Colonic mucosa (tissue), 4 donors: ENCODE results near the gene FMC1. TPM values are rescaled to one million over a fixed set of nuclear protein-coding genes. Genes with fewer than 3 reads are reported as not detected.
"Not testable (repeated sequence)": the region's sequence is repeated elsewhere in the genome, so short reads cannot be mapped to it uniquely, and the experiment has no call there.

Experiments
- DNase-seq: peaks from one replicate; pipeline ENCODE4 v3.0.0-alpha.2; 2020
- H3K27ac ChIP-seq: fragments of 200-600 bp; one replicate; pipeline ENCODE4 v1.8.0; 2021
- H3K27me3 ChIP-seq: fragments of 200-600 bp; one replicate; pipeline ENCODE4 v1.8.0; 2021
- H3K36me3 ChIP-seq: fragments of 200-600 bp; one replicate; pipeline ENCODE4 v1.8.0; 2021
- H3K4me1 ChIP-seq: fragments of 200-600 bp; one replicate; pipeline ENCODE4 v1.8.0; 2021; ENCODE audit warnings: mild to moderate bottlenecking
- H3K4me3 ChIP-seq: fragments of 200-600 bp; one replicate; pipeline ENCODE4 v1.8.0; 2021
- H3K9ac ChIP-seq, 2 donors: one replicate each; pipeline ENCODE4 v1.7.0; 2013; ENCODE audit warnings: control low read depth in 2 of 2, low read depth in 2 of 2, low read length in 2 of 2
- H3K9me3 ChIP-seq: fragments of 200-600 bp; one replicate; pipeline ENCODE4 v1.8.0; 2021
- intact Hi-C: fragments of 100-400 bp; cut with DNase I; formaldehyde crosslinking; loops from one replicate; pipeline ENCODE4 v1.14.1; 2022
- total RNA-seq, 2 donors: library from RNA; stranded (reverse); fragmentation: NEBNext Ultra II Directional in 1 of 2; extraction: Animal tissue kit (Norgen Biotek cat#: 25700) in 1 of 2; gene quantifications; one replicate each; pipeline ENCODE4 v1.2.1, GENCODE V29; 2021
- TF ChIP-seq, protein P1 (sequence below): fragments of 200-600 bp; IDR thresholded peaks from one replicate; pipeline ENCODE4 v1.8.0; 2022; ENCODE audit warnings: antibody characterized with exemption, mild to moderate bottlenecking
- donor health status: healthy.
- donor health status: DM: no; HTN: no; CAD: no.
- donor health status: DM: no; HTN: no; CAD: no.

The FMC1 gene
- total RNA-seq, 2 donors from 2014 or later = 21.6 to 23.0 TPM

DNA sequence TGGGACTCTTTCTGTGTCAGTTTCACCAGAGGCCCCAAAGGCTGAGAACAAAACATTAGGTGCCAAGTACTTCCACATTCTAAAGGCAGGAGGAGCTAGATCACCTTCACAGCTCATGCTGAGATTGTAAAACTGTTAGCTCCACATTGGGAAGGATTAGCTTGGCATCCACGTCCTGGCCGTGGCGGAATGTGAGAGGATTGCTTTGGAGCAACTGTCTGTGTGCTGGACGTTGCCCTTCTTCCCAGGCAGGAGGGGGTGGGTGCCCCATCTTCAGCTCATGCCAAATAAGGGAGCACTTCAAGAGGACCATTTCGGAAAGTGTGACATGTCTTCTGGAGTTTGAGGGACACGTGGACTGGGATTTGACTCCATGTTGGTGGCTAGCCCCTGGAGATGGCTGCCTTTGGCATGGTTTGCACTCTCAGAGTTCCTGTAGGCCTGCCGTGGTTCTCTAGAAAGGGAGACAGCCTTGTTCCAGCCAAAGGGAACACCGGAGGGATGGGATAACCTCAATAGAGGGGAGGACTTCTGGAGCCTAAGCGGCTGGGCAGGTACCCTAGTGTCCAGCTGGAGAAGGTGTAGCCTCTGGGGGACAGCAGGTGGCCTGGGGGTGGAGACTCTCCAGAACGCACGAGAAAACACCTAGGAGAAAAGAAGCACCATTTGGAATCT is 19.9 kb upstream of the FMC1 start:
- intact Hi-C loops = no loop called here
- TF ChIP-seq, protein P1, sequence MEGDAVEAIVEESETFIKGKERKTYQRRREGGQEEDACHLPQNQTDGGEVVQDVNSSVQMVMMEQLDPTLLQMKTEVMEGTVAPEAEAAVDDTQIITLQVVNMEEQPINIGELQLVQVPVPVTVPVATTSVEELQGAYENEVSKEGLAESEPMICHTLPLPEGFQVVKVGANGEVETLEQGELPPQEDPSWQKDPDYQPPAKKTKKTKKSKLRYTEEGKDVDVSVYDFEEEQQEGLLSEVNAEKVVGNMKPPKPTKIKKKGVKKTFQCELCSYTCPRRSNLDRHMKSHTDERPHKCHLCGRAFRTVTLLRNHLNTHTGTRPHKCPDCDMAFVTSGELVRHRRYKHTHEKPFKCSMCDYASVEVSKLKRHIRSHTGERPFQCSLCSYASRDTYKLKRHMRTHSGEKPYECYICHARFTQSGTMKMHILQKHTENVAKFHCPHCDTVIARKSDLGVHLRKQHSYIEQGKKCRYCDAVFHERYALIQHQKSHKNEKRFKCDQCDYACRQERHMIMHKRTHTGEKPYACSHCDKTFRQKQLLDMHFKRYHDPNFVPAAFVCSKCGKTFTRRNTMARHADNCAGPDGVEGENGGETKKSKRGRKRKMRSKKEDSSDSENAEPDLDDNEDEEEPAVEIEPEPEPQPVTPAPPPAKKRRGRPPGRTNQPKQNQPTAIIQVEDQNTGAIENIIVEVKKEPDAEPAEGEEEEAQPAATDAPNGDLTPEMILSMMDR = peak; percentile 21
- no peaks in the 10 kb centered on the region for H3K9me3 ChIP-seq
- no peak overlapping the region for H3K4me3 ChIP-seq
- no peak overlapping the region for H3K27ac ChIP-seq
- DNase-seq = no peak
- H3K27me3 ChIP-seq = no peaks in the 10 kb centered on the region
- H3K36me3 ChIP-seq = no peaks in the 10 kb centered on the region
- H3K4me1 ChIP-seq = no peaks in the 10 kb centered on the region
- no peak overlapping the region for H3K9ac ChIP-seq

DNA sequence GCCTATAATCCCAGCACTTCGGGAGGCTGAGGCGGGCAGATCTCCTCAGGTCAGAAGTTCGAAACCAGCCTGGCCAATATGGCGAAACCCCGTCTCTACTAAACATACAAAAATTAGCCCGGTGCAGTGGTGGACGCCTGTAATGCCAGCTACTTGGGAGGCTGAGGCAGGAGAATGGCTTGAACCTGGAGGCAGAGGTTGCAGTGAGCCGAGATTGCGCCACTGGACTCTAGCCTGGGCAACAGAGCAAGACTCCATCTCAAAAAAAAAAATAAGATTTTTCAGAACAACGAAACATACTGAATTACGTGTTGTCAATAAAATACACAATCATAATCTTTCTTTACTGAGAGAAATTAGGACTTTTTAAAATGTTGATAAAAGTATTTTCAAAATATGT is 16.4 kb upstream of the FMC1 start:
- H3K27ac ChIP-seq, DNase-seq, intact Hi-C loops, H3K9me3 ChIP-seq, H3K4me1 ChIP-seq, H3K36me3 ChIP-seq, H3K27me3 ChIP-seq, H3K4me3 ChIP-seq, H3K9ac ChIP-seq: not testable (repeated sequence)

DNA sequence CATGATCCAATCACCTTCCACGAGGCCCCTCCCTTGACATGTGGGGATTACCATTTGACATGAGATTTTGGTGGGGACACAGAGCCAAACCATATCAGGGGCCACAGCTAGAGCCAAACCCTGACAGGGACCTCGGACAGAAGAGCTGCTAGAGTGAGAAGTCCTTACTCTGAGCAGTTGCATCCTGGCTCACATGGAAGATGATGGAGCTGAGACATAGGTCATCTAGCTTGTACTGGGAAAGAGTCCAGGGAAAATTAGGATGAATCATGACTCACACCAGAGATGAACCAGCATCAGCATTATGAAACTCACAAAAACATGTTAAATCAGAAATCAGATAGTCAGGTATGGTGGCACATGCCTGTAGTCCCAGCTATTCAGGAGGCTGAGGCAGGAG is 12.8 kb upstream of the FMC1 start:
- intact Hi-C loops = no loop called here
- no peaks in the 10 kb centered on the region for H3K27me3 ChIP-seq

DNA sequence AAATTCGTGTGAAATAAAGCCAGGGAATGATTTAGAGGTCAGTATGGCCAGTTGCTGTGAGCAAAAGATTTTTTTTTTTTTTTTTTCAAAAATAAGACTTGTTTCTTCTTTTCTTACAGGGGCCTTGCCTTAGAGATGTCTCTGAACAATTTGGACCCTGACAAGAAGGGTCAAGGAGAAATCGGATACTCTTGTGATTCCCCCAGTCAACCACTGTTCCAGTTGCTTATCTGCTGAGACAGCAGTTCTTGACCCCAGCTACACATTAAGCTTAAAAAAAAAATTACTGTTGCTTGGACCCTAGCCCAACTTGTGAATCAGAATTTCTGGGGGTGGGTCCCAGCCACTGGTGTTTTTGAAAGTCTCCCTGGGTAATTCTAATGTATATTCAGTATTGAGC is 12.0 kb upstream of the FMC1 start:
- no peak for DNase-seq
- no peaks in the 10 kb centered on the region for H3K9me3 ChIP-seq

More for the DNA sequence above, 12.8 kb upstream of the FMC1 start:
- Histone ChIP-seq H3K27ac (no peak overlapping the region), H3K36me3 (no peaks in the 10 kb centered on the region), H3K4me3 (no peak overlapping the region), H3K4me1 (no peaks in the 10 kb centered on the region), H3K9ac (no peak overlapping the region), H3K9me3 (no peaks in the 10 kb centered on the region)
- TF ChIP-seq, protein P1 = no peak
- no peak for DNase-seq

DNA sequence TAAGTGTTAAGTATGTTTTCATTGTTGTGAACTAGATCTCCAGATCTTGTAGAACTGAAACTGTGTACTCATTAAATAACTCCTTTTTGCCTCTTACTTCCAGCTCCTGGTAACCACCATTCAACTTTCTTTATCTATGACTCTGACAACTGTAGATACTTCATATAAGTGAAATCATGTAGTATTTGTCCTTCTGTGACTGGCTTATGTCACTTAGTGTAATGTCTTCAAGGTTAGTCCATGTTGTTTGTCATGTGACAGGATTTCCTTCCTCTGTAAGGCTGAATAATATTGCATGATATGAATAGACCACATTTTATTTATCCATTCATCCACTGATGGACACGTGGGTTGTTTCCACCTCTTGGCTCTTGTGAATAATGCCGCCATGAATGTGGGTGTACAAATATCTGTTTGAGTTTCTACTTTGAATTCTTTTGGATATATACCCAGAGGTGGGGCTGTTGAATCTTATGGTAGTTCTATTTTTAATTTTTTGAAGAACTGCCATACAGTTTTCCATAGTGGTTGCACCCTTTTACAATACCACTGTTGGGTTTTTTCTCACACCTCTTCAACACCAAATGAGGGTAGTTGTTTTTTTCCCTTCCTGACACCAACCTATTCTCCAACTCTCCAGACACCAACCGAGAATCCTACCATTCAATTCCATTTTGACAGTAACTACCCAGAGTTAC is 10.7 kb upstream of the FMC1 start:
- intact Hi-C loops = no loop called here
- no peaks in the 10 kb centered on the region for H3K36me3 ChIP-seq
- H3K9me3 ChIP-seq = no peaks in the 10 kb centered on the region
- H3K4me3 ChIP-seq = no peak overlapping the region
- no peak overlapping the region for H3K9ac ChIP-seq
- no peak overlapping the region for H3K27ac ChIP-seq
- TF ChIP-seq, protein P1 = no peak
- H3K27me3 ChIP-seq = no peaks in the 10 kb centered on the region
- DNase-seq = no peak
- no peaks in the 10 kb centered on the region for H3K4me1 ChIP-seq

More for the DNA sequence above, 12.0 kb upstream of the FMC1 start:
- Histone ChIP-seq H3K36me3 (no peaks in the 10 kb centered on the region), H3K4me1 (no peaks in the 10 kb centered on the region), H3K4me3 (no peak overlapping the region), H3K27ac (no peak overlapping the region), H3K9ac (no peak overlapping the region), H3K27me3 (no peaks in the 10 kb centered on the region)
- TF ChIP-seq, protein P1 = no peak
- intact Hi-C loops = no loop called here

- H3K4me1 ChIP-seq = no peaks in the 10 kb centered on the region
- no peaks in the 10 kb centered on the region for H3K36me3 ChIP-seq
- H3K9me3 ChIP-seq = no peaks in the 10 kb centered on the region
- H3K9ac ChIP-seq = no peak overlapping the region
- TF ChIP-seq, protein P1 = no peak
- no peak for DNase-seq
- H3K27ac ChIP-seq = no peak overlapping the region
- intact Hi-C loops = no loop called here
- H3K4me3 ChIP-seq = no peak overlapping the region
- H3K27me3 ChIP-seq = no peaks in the 10 kb centered on the region
Observed at GRCh38 chr7:139332697-139333359, 8.3 kb upstream of the FMC1 start.

DNA sequence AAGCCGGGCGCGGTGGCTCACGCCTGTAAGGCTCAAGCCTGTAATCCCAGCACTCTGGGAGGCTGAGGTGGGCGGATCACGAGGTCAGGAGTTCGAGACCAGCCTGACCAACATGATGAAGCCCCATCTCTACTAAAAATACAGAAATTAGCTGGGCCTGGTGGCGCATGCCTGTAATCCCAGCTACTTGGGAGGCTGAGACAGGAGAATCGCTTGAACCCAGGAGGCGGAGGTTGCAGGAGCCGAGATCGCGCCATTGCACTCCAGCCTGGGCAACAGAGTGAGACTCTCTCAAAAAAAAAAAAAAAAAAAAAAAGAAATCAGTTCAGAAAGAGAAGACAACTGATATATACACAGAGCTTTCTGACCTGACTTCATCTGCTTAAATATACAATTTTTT is 7.7 kb upstream of the FMC1 start:
- H3K9ac ChIP-seq, H3K4me1 ChIP-seq, intact Hi-C loops, DNase-seq, H3K36me3 ChIP-seq, H3K4me3 ChIP-seq, H3K27ac ChIP-seq, H3K9me3 ChIP-seq, H3K27me3 ChIP-seq: not testable (repeated sequence)
